C4-2B (cell line): Measurements from ENCODE around the gene CLDN25.
"Not testable (repeated sequence)": the region's sequence is repeated elsewhere in the genome, so short reads cannot be mapped to it uniquely, and the experiment has no call there.

Source experiments
- H3K27ac ChIP-seq: fragments of 450-650 bp; 2 replicates; pipeline ENCODE4 v1.5.1; 2017
- ZFX ChIP-seq: fragments of 450-650 bp; IDR thresholded peaks from 2 replicates; pipeline ENCODE4 v1.6.1; 2017
- TF ChIP-seq, protein P1 (sequence below): fragments of 450-650 bp; conservative IDR thresholded peaks from 2 replicates; pipeline ENCODE4 v1.5.1; 2017; ENCODE audit warnings: mild to moderate bottlenecking

The CLDN25 gene

GRCh38 chr11:113779496-113779895, at the start of gene CLDN25:
CLDN25 (plus strand) TSS chr11:113779796; CDS start chr11:113779796, 0 bp downstream.
- TF ChIP-seq, protein P1, sequence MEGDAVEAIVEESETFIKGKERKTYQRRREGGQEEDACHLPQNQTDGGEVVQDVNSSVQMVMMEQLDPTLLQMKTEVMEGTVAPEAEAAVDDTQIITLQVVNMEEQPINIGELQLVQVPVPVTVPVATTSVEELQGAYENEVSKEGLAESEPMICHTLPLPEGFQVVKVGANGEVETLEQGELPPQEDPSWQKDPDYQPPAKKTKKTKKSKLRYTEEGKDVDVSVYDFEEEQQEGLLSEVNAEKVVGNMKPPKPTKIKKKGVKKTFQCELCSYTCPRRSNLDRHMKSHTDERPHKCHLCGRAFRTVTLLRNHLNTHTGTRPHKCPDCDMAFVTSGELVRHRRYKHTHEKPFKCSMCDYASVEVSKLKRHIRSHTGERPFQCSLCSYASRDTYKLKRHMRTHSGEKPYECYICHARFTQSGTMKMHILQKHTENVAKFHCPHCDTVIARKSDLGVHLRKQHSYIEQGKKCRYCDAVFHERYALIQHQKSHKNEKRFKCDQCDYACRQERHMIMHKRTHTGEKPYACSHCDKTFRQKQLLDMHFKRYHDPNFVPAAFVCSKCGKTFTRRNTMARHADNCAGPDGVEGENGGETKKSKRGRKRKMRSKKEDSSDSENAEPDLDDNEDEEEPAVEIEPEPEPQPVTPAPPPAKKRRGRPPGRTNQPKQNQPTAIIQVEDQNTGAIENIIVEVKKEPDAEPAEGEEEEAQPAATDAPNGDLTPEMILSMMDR, result no peak
- TF ChIP-seq ZFX, result no peak
- H3K27ac ChIP-seq, result no peak within 1 kb of the TSS

DNA sequence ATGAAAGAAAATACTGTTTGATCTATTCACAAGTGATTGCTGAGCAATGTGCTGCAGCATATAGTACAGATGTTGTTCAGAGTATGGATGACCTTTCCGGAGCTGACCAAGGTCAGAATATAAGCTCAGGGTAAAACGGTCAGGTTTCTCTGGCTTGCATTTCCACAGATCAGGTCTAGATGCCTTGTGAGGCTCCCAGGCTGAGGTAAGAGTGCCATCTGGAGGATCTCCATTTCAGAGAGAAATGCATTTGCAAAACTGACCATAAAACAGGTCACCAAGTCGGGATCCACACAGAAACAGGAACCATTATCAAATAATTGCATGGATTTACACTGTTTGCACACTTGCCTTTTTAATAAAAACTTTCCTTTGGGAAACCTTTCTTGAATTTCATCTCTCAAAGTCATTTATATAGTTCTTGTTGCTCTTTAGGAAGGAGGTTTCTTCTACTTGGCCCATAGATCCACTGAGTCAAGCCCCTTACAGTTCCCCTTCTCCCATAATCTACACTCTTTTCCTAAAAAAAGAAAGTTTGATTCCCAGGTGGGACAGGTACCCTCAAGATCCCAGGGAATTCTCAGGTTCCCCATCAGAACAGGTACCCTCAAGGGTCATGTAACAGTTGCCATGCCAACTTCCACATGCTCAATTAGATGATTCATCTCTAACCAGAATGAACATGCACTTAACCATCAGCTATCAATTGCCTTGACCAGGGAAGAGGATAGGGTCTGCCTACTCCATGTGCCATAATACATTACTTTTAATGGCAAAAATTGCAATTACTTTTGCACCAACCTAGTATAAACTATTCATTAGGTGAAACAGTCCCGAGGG, 48.5 kb upstream of the CLDN25 start:
- no peak for TF ChIP-seq ZFX
- TF ChIP-seq, protein P1, result peak; percentile 70

DNA sequence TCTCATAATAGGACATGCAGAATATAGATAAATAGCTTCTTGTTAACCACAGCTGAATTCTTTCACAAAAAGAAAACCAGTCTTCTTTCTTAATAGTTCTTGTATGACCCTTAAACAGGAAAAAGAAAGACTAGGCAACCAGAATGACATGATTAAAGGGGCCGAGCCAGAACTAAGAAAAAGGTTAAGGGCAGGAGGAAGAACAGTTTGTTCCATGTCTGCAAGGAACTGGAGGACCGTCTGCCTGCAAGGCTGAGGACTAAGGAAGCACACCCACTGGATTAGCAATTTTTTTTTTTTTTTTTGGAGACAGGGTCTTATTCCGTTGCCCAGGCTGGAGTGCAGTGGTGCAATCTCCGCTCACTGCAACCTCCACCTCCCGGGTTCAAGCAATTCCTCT, 47.5 kb upstream of the CLDN25 start:
- TF ChIP-seq, protein P1, result no peak
- TF ChIP-seq ZFX, result no peak
- no peak overlapping the region for H3K27ac ChIP-seq

More for the DNA sequence above, 48.5 kb upstream of the CLDN25 start:
- no peak overlapping the region for H3K27ac ChIP-seq

- no peak for TF ChIP-seq ZFX
- TF ChIP-seq, protein P1, result no peak
- no peak overlapping the region for H3K27ac ChIP-seq
These were observed 43.3 kb upstream of the CLDN25 start for GRCh38 chr11:113736323-113736722.

GRCh38 chr11:113752932-113753331, 26.7 kb upstream of the CLDN25 start:
- no peak for TF ChIP-seq ZFX
- TF ChIP-seq, protein P1, result no peak
- no peak overlapping the region for H3K27ac ChIP-seq

GRCh38 chr11:113760241-113760640, 19.4 kb upstream of the CLDN25 start:
- TF ChIP-seq, protein P1, result no peak
- no peak for TF ChIP-seq ZFX
- H3K27ac ChIP-seq, result no peak overlapping the region

DNA sequence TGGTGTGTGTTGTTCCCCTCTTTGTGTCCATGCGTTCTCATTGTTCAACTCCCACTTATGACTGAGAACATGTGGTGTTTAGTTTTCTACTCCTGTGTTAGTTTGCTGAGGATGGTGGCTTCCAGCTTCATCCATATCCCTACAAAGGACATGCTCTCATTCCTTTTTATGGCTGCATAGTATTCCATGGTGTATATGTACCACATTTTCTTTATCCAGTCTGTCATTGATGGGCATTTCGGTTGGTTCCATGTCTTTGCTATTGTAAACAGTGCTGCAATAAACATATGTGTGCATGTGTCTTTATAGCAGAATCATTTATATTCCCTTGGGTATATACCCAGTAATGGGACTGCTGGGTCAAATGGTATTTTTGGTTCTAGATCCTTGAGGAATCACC, 16.6 kb upstream of the CLDN25 start:
- H3K27ac ChIP-seq, result not testable (repeated sequence)
